GM12891 (cell line): ENCODE data around the gene SMIM10.

Experiments
- POLR2A ChIP-seq: IDR thresholded peaks from 2 replicates; pipeline ENCODE4 v1.6.1; 2011; ENCODE audit warnings: low read depth, low read length, control low read depth
- POLR2AphosphoS5 ChIP-seq: IDR thresholded peaks from 2 replicates; pipeline ENCODE4 v1.6.1; 2011; ENCODE audit warnings: low read depth, low read length, control low read depth
- TAF1 ChIP-seq: IDR thresholded peaks from 2 replicates; pipeline ENCODE4 v1.6.1; 2011; ENCODE audit warnings: low read depth, low read length, control low read depth

GRCh38 chrX:134948333-134949241 is 42.2 kb upstream of the SMIM10 start:
- no peak for TF ChIP-seq TAF1
- no peak for TF ChIP-seq POLR2AphosphoS5
- no peak for TF ChIP-seq POLR2A
